ENCODE measurements around the gene TMEM273. TPM values are rescaled to one million over a fixed set of nuclear protein-coding genes. Genes with fewer than 3 reads are reported as not detected.

Gene TMEM273
- total RNA-seq, 1 donor from 2014 or later: not detected

GRCh38 chr10:49120911-49121310 lies 67.3 kb downstream of the TMEM273 start:
- no peak for FAIRE-seq
- H3K36me3 ChIP-seq (ENCODE audit: control insufficient read depth, insufficient read depth, low read length): no peaks in the 10 kb centered on the region
- DNase-seq (ENCODE audit: low read depth): no peak
- TF ChIP-seq CTCF (IDR thresholded peaks at IDR 0.05; ENCODE audit: insufficient read depth, low read length, severe bottlenecking): no peak
- peaks cover 3% of the 10 kb centered on the region for H3K27me3 ChIP-seq (ENCODE audit: control insufficient read depth, insufficient read depth, low read length)
- H3K4me3 ChIP-seq (ENCODE audit: low read depth, low read length): no peak overlapping the region

- peaks cover 10% of the 10 kb centered on the region for H3K27me3 ChIP-seq (ENCODE audit: control insufficient read depth, insufficient read depth, low read length)
Measured at GRCh38 chr10:49119746-49120145, 68.4 kb downstream of the TMEM273 start.

GRCh38 chr10:49118430-49119074 lies 69.6 kb downstream of the TMEM273 start:
- DNase-seq (ENCODE audit: low read depth) (no peak), FAIRE-seq (no peak)
- peaks cover 12% of the 10 kb centered on the region for H3K27me3 ChIP-seq (ENCODE audit: control insufficient read depth, insufficient read depth, low read length)
- TF ChIP-seq CTCF (IDR thresholded peaks at IDR 0.05; ENCODE audit: insufficient read depth, low read length, severe bottlenecking): no peak
- H3K36me3 ChIP-seq (ENCODE audit: control insufficient read depth, insufficient read depth, low read length): no peaks in the 10 kb centered on the region
- H3K4me3 ChIP-seq (ENCODE audit: low read depth, low read length): no peak overlapping the region

More at GRCh38 chr10:49119746-49120145, 68.4 kb downstream of the TMEM273 start:
- Histone ChIP-seq H3K36me3 (ENCODE audit: control insufficient read depth, insufficient read depth, low read length) (no peaks in the 10 kb centered on the region), H3K4me3 (ENCODE audit: low read depth, low read length) (no peak overlapping the region)
- DNase-seq (ENCODE audit: low read depth) (peak; percentile 31), FAIRE-seq (no peak)
- no peak for TF ChIP-seq CTCF (IDR thresholded peaks at IDR 0.05; ENCODE audit: insufficient read depth, low read length, severe bottlenecking)

- no peak for DNase-seq (ENCODE audit: low read depth)
Measured at GRCh38 chr10:49117376-49118070, 70.7 kb downstream of the TMEM273 start.

GRCh38 chr10:49116509-49117375 lies 71.4 kb downstream of the TMEM273 start:
- peaks cover 12% of the 10 kb centered on the region for H3K27me3 ChIP-seq (ENCODE audit: control insufficient read depth, insufficient read depth, low read length)
- no peak overlapping the region for H3K4me3 ChIP-seq (ENCODE audit: low read depth, low read length)
- FAIRE-seq (no peak), DNase-seq (ENCODE audit: low read depth) (no peak)
- TF ChIP-seq CTCF (IDR thresholded peaks at IDR 0.05; ENCODE audit: insufficient read depth, low read length, severe bottlenecking): no peak
- no peaks in the 10 kb centered on the region for H3K36me3 ChIP-seq (ENCODE audit: control insufficient read depth, insufficient read depth, low read length)

More at GRCh38 chr10:49117376-49118070, 70.7 kb downstream of the TMEM273 start:
- H3K4me3 ChIP-seq (ENCODE audit: low read depth, low read length): no peak overlapping the region
- peaks cover 12% of the 10 kb centered on the region for H3K27me3 ChIP-seq (ENCODE audit: control insufficient read depth, insufficient read depth, low read length)
- no peak for FAIRE-seq
- H3K36me3 ChIP-seq (ENCODE audit: control insufficient read depth, insufficient read depth, low read length): no peaks in the 10 kb centered on the region
- TF ChIP-seq CTCF (IDR thresholded peaks at IDR 0.05; ENCODE audit: insufficient read depth, low read length, severe bottlenecking): no peak

Data from bronchial epithelial cell (primary cell).